Urinary bladder (tissue), 4 donors: ENCODE measurements around the gene HCAR1. TPM values are rescaled to one million over a fixed set of nuclear protein-coding genes. Genes with fewer than 3 reads are reported as not detected.
"Not testable (repeated sequence)": the region's sequence is repeated elsewhere in the genome, so short reads cannot be mapped to it uniquely, and the experiment has no call there.

Experiments
- DNase-seq: peaks from one replicate; pipeline ENCODE4 v3.0.0-alpha.2; 2015; ENCODE audit errors: extremely low spot score
- H3K27ac ChIP-seq: one replicate; pipeline ENCODE4 v1.5.1; 2013; ENCODE audit warnings: low read depth, mild to moderate bottlenecking, moderate library complexity
- H3K36me3 ChIP-seq: one replicate; pipeline ENCODE4 v1.6.1; 2013; ENCODE audit warnings: mild to moderate bottlenecking, moderate library complexity; ENCODE audit not compliant: insufficient read depth
- H3K4me1 ChIP-seq: one replicate; pipeline ENCODE4 v1.6.1; 2013; ENCODE audit warnings: mild to moderate bottlenecking, moderate library complexity; ENCODE audit not compliant: insufficient read depth
- H3K4me3 ChIP-seq: one replicate; pipeline ENCODE4 v1.5.1; 2013; ENCODE audit warnings: low read depth, low read length
- WGBS: extraction: QIAGEN DNeasy Blood & Tissue Kit; methylation state at CpG from one replicate; pipeline ENCODE4 v1.1.7; 2013; 5-methylcytosine and 5-hydroxymethylcytosine counted together
- polyA plus RNA-seq: library from polyadenylated mRNA; stranded (reverse); fragments of 200-250 nt; gene quantifications from one replicate; pipeline ENCODE4 v1.2.3, GENCODE V29; 2013
- total RNA-seq: library from RNA; depleted of rRNA; stranded (reverse); fragments of >200 nt; gene quantifications from one replicate; pipeline ENCODE4 v1.2.3, GENCODE V29; 2014
- donor health status: healthy with polysubstance abuse.
- donor health status: healthy.

HCAR1 gene
- total and polyA plus RNA-seq, 2 donors = 0.46 to 1.6 TPM

- DNase-seq, H3K36me3 ChIP-seq, H3K4me3 ChIP-seq, H3K4me1 ChIP-seq, H3K27ac ChIP-seq: not testable (repeated sequence)
- WGBS = 71% methylated on average over 3 of the region's 3 CpGs
Measured at GRCh38 chr12:122703841-122704240, 26.8 kb downstream of the HCAR1 start.

GRCh38 chr12:122702890-122703611, 27.6 kb downstream of the HCAR1 start, which contains the start of gene HCAR2:
Gene HCAR2 (minus strand): TSS chr12:122703357. CDS start chr12:122703283, 74 bp downstream.
- H3K4me3 ChIP-seq, DNase-seq, H3K4me1 ChIP-seq, H3K36me3 ChIP-seq, H3K27ac ChIP-seq: not testable (repeated sequence)
- WGBS = 86% methylated on average over 22 of the region's 22 CpGs

- not testable (repeated sequence) for H3K4me3 ChIP-seq, H3K36me3 ChIP-seq, DNase-seq, H3K4me1 ChIP-seq, H3K27ac ChIP-seq
- 20% methylated on average over 4 of the region's 4 CpGs for WGBS
Measured at GRCh38 chr12:122701481-122701880, 29.2 kb downstream of the HCAR1 start.

GRCh38 chr12:122700038-122700710, 30.5 kb downstream of the HCAR1 start:
- not testable (repeated sequence) for H3K4me3 ChIP-seq, DNase-seq, H3K27ac ChIP-seq, H3K4me1 ChIP-seq, H3K36me3 ChIP-seq
- WGBS = no CpG with 5 or more reads among the region's 9 CpGs

- not testable (repeated sequence) for H3K4me3 ChIP-seq, H3K4me1 ChIP-seq, DNase-seq, H3K27ac ChIP-seq, H3K36me3 ChIP-seq
- 70% methylated on average over 2 of the region's 2 CpGs for WGBS
Measured at GRCh38 chr12:122696922-122697321, 33.7 kb downstream of the HCAR1 start.

GRCh38 chr12:122691566-122691965, 39.1 kb downstream of the HCAR1 start:
- Histone ChIP-seq H3K27ac (no peak overlapping the region), H3K4me1 (no peaks in the 10 kb centered on the region), H3K36me3 (no peaks in the 10 kb centered on the region), H3K4me3 (no peak overlapping the region)
- no peak for DNase-seq
- WGBS = 85% methylated on average over 3 of the region's 3 CpGs

- Histone ChIP-seq H3K36me3 (no peaks in the 10 kb centered on the region), H3K4me1 (no peaks in the 10 kb centered on the region), H3K27ac (no peak overlapping the region), H3K4me3 (no peak overlapping the region)
- no peak for DNase-seq
- WGBS = 92% methylated on average over 3 of the region's 3 CpGs
Measured at GRCh38 chr12:122688291-122688690, 42.4 kb downstream of the HCAR1 start.

- Histone ChIP-seq H3K36me3 (no peaks in the 10 kb centered on the region), H3K4me1 (no peaks in the 10 kb centered on the region), H3K4me3 (no peak overlapping the region), H3K27ac (no peak overlapping the region)
- no peak for DNase-seq
- WGBS = 35% methylated on average over 5 of the region's 5 CpGs
Measured at GRCh38 chr12:122687086-122687485, 43.6 kb downstream of the HCAR1 start.

- WGBS = 88% methylated on average over 3 of the region's 3 CpGs
- no peak overlapping the region for H3K27ac ChIP-seq
Measured at GRCh38 chr12:122686538-122686937, 44.1 kb downstream of the HCAR1 start.

GRCh38 chr12:122684297-122684813, 46.3 kb downstream of the HCAR1 start:
- Histone ChIP-seq H3K4me1 (no peaks in the 10 kb centered on the region), H3K27ac (no peak overlapping the region), H3K36me3 (no peaks in the 10 kb centered on the region), H3K4me3 (no peak overlapping the region)
- 66% methylated on average over 5 of the region's 5 CpGs for WGBS
- DNase-seq = no peak

More at GRCh38 chr12:122686538-122686937, 44.1 kb downstream of the HCAR1 start:
- Histone ChIP-seq H3K4me1 (no peaks in the 10 kb centered on the region), H3K4me3 (no peak overlapping the region), H3K36me3 (no peaks in the 10 kb centered on the region)
- no peak for DNase-seq

- DNase-seq = no peak
- WGBS = 84% methylated on average over 4 of the region's 4 CpGs
- no peaks in the 10 kb centered on the region for H3K4me1 ChIP-seq
- no peak overlapping the region for H3K4me3 ChIP-seq
- H3K27ac ChIP-seq = no peak overlapping the region
- H3K36me3 ChIP-seq = no peaks in the 10 kb centered on the region
Measured at GRCh38 chr12:122681814-122682213, 48.8 kb downstream of the HCAR1 start.

GRCh38 chr12:122680989-122681388, 49.7 kb downstream of the HCAR1 start:
- 90% methylated on average over 6 of the region's 6 CpGs for WGBS
- H3K36me3 ChIP-seq, H3K27ac ChIP-seq, H3K4me3 ChIP-seq, H3K4me1 ChIP-seq, DNase-seq: not testable (repeated sequence)

GRCh38 chr12:122676781-122677180, 53.9 kb downstream of the HCAR1 start:
- not testable (repeated sequence) for H3K36me3 ChIP-seq, H3K4me3 ChIP-seq, H3K27ac ChIP-seq, H3K4me1 ChIP-seq, DNase-seq
- 97% methylated on average over 32 of the region's 32 CpGs for WGBS
